Sigmoid colon (tissue), 4 donors: ENCODE data around the gene LIG3.

Source experiments
- CTCF ChIP-seq, 4 experiments: fragments of 450-650 bp in 3 of 4; fragments of 200-600 bp in 1 of 4; IDR thresholded peaks; one replicate each; pipeline ENCODE4 v1.5.1; 2016 to 2019; ENCODE audit warnings: antibody characterized with exemption in 4 of 4, mild to moderate bottlenecking in 3 of 4, moderate library complexity in 2 of 4
- EP300 ChIP-seq, 4 donors: sonication (generic); formaldehyde crosslinking; IDR thresholded peaks; one replicate each; pipeline ENCODE4 v1.6.1; 2017; ENCODE audit warnings: antibody characterized with exemption in 4 of 4
- POLR2A ChIP-seq, 2 donors: fragments of 450-650 bp; IDR thresholded peaks; one replicate each; pipeline ENCODE4 v1.6.1; 2016; ENCODE audit warnings: antibody characterized with exemption in 2 of 2, mild to moderate bottlenecking in 2 of 2, moderate library complexity in 2 of 2
- POLR2AphosphoS5 ChIP-seq, 4 donors: sonication (generic); formaldehyde crosslinking; IDR thresholded peaks; one replicate each; pipeline ENCODE4 v1.6.1; 2017; ENCODE audit warnings: antibody characterized with exemption in 4 of 4

GRCh38 chr17:35010093-35010492 lies 29.8 kb downstream of the LIG3 start:
- TF ChIP-seq POLR2AphosphoS5 (IDR thresholded peaks at IDR 0.05), result no peak
- no peak for TF ChIP-seq POLR2A (IDR thresholded peaks at IDR 0.05)
- TF ChIP-seq EP300 (IDR thresholded peaks at IDR 0.05), result no peak
- TF ChIP-seq CTCF (IDR thresholded peaks at IDR 0.05), result no peak
